Skeletal muscle tissue (tissue), 4 donors: ENCODE data around the gene TTC29. TPM values are rescaled to one million over a fixed set of nuclear protein-coding genes. Genes with fewer than 3 reads are reported as not detected.

ENCODE experiments used
- H3K27ac ChIP-seq: one replicate; pipeline ENCODE4 v1.7.0; 2013; ENCODE audit warnings: mild to moderate bottlenecking, low read depth, low read length, inconsistent platforms
- H3K27me3 ChIP-seq, 3 donors: one replicate each; pipeline ENCODE4 v1.7.0; 2013; ENCODE audit warnings: low read length in 3 of 3; ENCODE audit not compliant: control insufficient read depth in 3 of 3, insufficient read depth in 3 of 3
- H3K36me3 ChIP-seq, 3 donors: one replicate each; pipeline ENCODE4 v1.7.0; 2013; ENCODE audit warnings: low read length in 3 of 3; ENCODE audit not compliant: control insufficient read depth in 3 of 3, insufficient read depth in 3 of 3
- H3K4me1 ChIP-seq, 3 donors: one replicate each; pipeline ENCODE4 v1.7.0; 2013; ENCODE audit warnings: low read length in 3 of 3, mild to moderate bottlenecking in 3 of 3; ENCODE audit not compliant: control insufficient read depth in 3 of 3, insufficient read depth in 3 of 3
- H3K4me3 ChIP-seq, 3 donors: one replicate each; pipeline ENCODE4 v1.7.0; 2013; ENCODE audit warnings: low read length in 3 of 3
- H3K9ac ChIP-seq, 3 donors: one replicate each; pipeline ENCODE4 v1.7.0; 2013; ENCODE audit warnings: low read length in 3 of 3, mild to moderate bottlenecking in 3 of 3, moderate library complexity in 2 of 3, low read depth in 1 of 3
- H3K9me3 ChIP-seq, 3 donors: one replicate each; pipeline ENCODE4 v1.7.0; 2013; ENCODE audit warnings: low read length in 3 of 3; ENCODE audit not compliant: control insufficient read depth in 3 of 3
- total RNA-seq: library from RNA; depleted of rRNA; stranded (reverse); fragments of >200 nt; gene quantifications from one replicate; pipeline ENCODE4 v1.2.3, GENCODE V29; 2014
- donor health status: Osteomylitis.

TTC29 gene, protein sequence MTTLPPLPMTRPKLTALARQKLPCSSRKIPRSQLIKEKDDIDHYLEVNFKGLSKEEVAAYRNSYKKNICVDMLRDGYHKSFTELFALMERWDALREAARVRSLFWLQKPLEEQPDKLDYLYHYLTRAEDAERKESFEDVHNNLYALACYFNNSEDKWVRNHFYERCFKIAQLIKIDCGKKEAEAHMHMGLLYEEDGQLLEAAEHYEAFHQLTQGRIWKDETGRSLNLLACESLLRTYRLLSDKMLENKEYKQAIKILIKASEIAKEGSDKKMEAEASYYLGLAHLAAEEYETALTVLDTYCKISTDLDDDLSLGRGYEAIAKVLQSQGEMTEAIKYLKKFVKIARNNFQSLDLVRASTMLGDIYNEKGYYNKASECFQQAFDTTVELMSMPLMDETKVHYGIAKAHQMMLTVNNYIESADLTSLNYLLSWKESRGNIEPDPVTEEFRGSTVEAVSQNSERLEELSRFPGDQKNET
- total RNA-seq: 0.52 TPM

DNA sequence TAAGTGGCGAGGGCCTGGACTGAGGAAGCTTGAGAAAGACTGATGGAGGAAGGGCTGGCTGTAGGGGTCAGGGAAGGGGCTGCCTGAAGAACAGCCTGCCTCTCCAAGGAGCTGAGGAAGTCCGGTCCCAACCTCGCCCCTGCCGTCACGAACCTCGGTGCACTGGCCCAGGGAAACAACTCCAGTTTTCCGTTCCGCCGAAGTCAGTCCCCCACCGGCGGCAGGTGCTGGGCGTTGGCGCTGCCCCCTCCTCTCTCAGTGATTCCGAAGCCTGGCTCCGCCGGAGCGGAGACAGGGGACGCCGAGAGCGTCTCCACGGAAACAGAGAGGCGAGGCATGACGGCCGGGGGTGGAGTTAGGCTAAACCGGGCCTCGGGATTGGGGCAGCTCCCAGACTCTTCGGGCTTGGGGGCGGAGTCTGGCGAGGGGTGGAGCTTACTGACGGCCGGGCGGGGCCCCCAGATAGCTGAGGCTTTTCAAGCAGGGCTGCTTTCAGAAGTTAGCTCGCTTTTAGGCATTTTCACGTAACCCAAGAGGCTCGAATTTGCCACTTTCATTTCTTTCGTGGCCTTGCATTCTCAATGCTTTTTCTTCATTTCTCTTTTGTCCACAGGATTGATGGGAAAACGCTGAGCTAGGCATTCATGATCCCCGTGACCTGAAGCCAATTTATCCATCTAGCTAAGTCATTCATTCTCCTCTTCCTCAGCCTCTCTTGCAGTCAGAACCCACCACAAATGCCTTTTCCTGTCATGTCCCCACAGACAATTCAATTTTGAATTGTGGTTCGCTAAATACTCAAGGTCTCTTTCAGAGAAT lies at the start of gene TTC29:
Gene TTC29 (minus strand): TSS at position 309 of the 819 bp plus-strand sequence. CDS start 5,969 bp downstream, outside the sequence.
- Histone ChIP-seq H3K4me3 (peak within 1 kb of the TSS; percentile 71 to 83 (median 72)), H3K9me3 (no peaks in the 10 kb centered on the region), H3K9ac (peak within 1 kb of the TSS in 2 of 3 donors; percentile 47 to 51), H3K36me3 (no peaks in the 10 kb centered on the region), H3K27ac (no peak within 1 kb of the TSS), H3K4me1 (peaks cover 8 to 12% (median 9%) of the 10 kb centered on the region in 3 donors), H3K27me3 (peaks cover 0 to 3% (median 0%) of the 10 kb centered on the region in 3 donors)

DNA sequence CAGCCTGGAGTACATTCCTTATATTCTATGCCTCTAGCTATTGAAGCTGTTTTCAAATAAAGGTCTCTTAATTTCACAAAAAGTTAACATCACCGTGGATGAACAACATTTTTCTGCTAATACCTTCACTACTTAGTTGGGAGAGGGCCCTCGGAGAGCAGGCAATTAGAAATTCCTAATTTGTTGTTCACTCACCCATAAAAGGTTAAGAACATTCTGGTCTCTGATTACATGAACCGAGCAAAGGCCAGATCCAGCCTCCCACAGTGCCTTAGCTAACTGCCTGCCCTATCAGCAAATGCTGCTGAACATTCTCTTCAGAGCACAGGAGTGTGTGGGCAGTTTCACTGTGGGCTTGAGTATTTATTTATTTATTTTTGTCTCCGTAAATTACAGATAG lies 36.0 kb upstream of the TTC29 start:
- H3K36me3 ChIP-seq: no peaks in the 10 kb centered on the region
- peaks cover 0 to 1% (median 0%) of the 10 kb centered on the region in 3 donors for H3K9me3 ChIP-seq
- H3K27ac ChIP-seq: no peak overlapping the region
- no peaks in the 10 kb centered on the region for H3K4me1 ChIP-seq
- no peak overlapping the region for H3K9ac ChIP-seq
- H3K4me3 ChIP-seq: no peak overlapping the region
- H3K27me3 ChIP-seq: no peaks in the 10 kb centered on the region

DNA sequence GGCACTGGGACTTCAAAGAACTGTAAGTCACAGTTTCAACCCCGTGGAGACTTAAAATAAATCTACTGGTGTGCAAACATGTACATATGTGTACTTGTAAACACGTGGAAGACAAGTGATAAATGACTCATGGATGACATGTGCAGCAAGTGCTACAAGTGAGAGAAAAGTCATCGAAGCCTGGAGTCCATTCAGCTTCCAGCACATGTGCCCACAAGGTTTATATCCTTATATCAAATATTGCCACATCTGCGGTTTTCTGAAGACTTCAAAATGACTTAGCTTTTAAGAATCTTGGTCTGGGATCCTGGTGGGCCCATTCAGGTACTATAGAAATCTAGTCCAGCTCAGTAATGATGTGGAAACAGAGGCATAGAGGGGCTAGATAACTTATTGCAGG lies 33.0 kb upstream of the TTC29 start:
- Histone ChIP-seq H3K4me3 (no peak overlapping the region), H3K9me3 (no peaks in the 10 kb centered on the region), H3K27me3 (no peaks in the 10 kb centered on the region), H3K9ac (no peak overlapping the region), H3K4me1 (no peaks in the 10 kb centered on the region), H3K27ac (no peak overlapping the region), H3K36me3 (no peaks in the 10 kb centered on the region)

DNA sequence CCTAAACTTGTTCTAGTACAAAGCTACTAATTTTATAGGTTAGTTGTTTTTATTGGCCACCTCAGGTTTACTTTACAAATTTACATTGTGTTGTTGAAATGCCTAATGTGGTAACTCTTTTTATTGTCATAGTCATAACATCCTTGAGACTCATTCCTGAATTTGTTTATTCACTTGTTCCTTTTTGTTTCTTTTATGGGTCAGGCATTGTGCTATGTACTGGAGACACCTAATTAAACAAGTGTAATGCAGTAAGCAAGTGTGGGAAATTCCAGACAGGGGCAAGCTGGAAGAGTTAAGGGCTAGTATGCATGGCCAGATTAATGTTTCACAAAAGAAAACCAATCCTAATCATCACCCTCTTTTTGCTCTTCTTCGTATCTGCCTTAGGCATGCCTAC lies 30.5 kb upstream of the TTC29 start:
- Histone ChIP-seq H3K4me3 (no peak overlapping the region), H3K9me3 (no peaks in the 10 kb centered on the region), H3K9ac (no peak overlapping the region), H3K36me3 (no peaks in the 10 kb centered on the region), H3K27me3 (no peaks in the 10 kb centered on the region), H3K4me1 (no peaks in the 10 kb centered on the region), H3K27ac (no peak overlapping the region)

DNA sequence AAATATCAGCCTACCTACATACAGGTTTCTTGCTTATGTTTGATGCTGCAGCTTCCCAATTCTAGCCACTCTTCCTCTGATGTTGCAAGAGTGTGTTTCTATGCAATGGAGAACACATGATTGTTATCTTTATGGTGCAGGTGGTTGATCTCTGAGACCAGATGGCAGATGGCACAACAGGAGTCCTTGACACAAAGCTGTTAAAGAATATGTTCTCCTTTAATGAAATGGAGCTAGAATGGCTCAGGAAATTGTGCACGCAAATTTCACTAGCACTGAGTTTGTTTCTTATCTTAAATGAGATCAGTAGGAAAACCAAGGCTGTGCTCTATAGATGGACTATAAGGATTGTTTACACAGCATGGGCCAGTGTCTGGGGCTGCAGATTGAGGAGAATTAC lies 29.9 kb upstream of the TTC29 start:
- Histone ChIP-seq H3K36me3 (no peaks in the 10 kb centered on the region), H3K9me3 (no peaks in the 10 kb centered on the region), H3K4me1 (no peaks in the 10 kb centered on the region), H3K9ac (no peak overlapping the region), H3K4me3 (no peak overlapping the region), H3K27ac (no peak overlapping the region), H3K27me3 (no peaks in the 10 kb centered on the region)

DNA sequence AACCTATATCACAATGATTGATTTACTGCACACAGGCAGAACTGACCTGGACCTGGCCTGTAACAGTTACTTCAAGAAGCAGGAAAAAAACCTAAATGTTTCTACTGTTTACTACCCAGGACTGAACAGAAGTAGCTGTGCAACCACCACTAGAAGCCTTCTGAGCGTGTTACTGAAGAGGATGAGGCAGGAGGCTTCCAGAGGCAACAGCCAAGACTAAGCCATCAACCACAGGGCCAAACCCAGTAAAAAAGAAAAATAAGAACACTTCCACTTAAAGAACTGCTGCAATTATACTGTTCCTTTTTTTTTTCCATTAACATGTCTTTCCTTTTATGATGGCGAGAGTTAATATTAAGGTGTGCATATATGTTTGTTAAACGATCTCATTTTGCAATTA lies 29.4 kb upstream of the TTC29 start:
- Histone ChIP-seq H3K27ac (no peak overlapping the region), H3K27me3 (no peaks in the 10 kb centered on the region), H3K36me3 (no peaks in the 10 kb centered on the region), H3K4me3 (no peak overlapping the region), H3K9ac (no peak overlapping the region), H3K4me1 (no peaks in the 10 kb centered on the region), H3K9me3 (no peaks in the 10 kb centered on the region)

DNA sequence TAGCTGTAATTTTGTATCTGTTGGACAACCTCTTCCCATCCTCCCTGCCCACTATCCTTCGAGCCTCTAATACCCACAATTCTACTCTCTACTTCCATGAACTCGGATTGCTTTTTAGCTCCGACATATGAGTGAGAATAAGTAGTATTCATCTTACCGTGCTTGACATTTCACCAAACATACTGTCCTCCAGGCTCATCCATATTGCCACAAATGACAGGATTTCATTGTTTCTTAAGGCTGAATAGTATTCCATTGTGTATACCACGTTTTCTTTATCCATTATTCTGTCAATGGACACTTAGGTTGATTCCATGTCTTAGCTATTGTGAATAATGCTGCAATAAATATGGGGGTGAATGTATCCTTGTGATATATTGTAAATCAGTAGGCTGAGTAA lies 26.4 kb upstream of the TTC29 start:
- Histone ChIP-seq H3K27ac (no peak overlapping the region), H3K4me1 (no peaks in the 10 kb centered on the region), H3K36me3 (no peaks in the 10 kb centered on the region), H3K4me3 (no peak overlapping the region), H3K27me3 (no peaks in the 10 kb centered on the region), H3K9me3 (no peaks in the 10 kb centered on the region), H3K9ac (no peak overlapping the region)

DNA sequence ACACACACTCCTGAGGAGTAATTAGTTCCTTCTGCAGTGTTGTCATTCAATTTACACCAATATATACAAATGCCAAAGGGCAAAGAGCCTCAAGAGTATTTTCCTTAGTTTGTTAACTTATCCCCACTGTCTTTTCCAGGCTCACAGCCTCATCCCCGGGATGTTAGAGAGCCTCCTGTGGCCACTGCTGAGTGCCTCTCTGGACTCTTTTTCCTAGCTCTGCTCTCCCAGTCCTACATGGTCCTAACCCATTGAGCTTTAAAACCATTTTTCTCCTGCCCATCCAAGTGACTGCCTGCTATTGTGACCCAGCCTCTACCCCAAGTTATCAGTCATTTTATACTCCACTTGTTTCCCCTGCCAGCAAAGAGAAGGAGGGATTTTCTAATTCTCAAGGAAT lies 23.5 kb upstream of the TTC29 start:
- no peaks in the 10 kb centered on the region for H3K36me3 ChIP-seq
- no peaks in the 10 kb centered on the region for H3K9me3 ChIP-seq
- H3K27me3 ChIP-seq: no peaks in the 10 kb centered on the region
- H3K27ac ChIP-seq: no peak overlapping the region
- no peaks in the 10 kb centered on the region for H3K4me1 ChIP-seq
- no peak overlapping the region for H3K9ac ChIP-seq
- no peak overlapping the region for H3K4me3 ChIP-seq

DNA sequence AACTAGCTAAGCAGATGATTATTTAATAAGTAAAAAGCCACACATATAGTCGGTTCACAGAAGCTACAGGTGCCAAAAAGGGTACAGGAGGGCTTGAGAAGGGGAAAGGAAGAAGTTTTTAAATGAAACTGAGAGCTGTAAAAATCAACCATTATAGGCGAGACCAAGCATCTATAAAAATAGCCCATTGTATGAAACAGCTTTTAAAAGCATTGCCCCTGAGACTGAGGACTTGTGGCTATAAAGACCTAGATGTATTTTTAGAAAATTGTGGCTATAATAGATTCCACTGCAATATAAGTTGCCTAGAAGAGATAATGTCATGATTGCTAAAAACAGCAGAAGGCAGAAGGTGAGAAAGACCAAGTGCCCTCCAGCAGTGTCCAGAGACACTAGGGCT lies 15.0 kb upstream of the TTC29 start:
- Histone ChIP-seq H3K27me3 (peaks cover 0 to 2% (median 2%) of the 10 kb centered on the region in 3 donors), H3K4me3 (no peak overlapping the region), H3K36me3 (no peaks in the 10 kb centered on the region), H3K9ac (no peak overlapping the region), H3K4me1 (no peaks in the 10 kb centered on the region), H3K9me3 (no peaks in the 10 kb centered on the region), H3K27ac (no peak overlapping the region)

DNA sequence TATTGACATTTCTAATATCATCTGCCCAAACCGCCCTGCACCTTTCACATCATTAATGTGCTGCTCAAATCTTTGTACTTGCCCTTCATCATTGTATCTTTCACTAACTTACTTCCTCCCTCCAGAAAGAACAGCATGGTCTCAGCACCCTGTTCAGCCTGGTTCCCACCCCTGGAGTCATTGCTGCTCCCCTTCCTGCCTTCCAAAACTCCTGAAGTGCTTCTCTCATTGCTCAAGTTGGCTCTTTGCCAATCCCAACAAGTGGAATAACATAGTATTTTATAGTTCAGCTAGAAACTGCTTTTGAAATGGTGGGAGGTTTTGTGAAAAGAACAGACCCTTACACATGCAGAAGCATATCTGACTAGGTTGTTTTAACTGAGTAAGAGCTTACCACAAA lies 14.0 kb upstream of the TTC29 start:
- no peaks in the 10 kb centered on the region for H3K36me3 ChIP-seq
- no peak overlapping the region for H3K4me3 ChIP-seq
- no peaks in the 10 kb centered on the region for H3K9me3 ChIP-seq
- H3K27ac ChIP-seq: no peak overlapping the region
- no peaks in the 10 kb centered on the region for H3K4me1 ChIP-seq
- H3K27me3 ChIP-seq: peaks cover 0 to 2% (median 2%) of the 10 kb centered on the region in 3 donors
- no peak overlapping the region for H3K9ac ChIP-seq
